ENCODE data around the gene BCR. TPM values are rescaled to one million over a fixed set of nuclear protein-coding genes. Genes with fewer than 3 reads are reported as not detected.

The BCR gene
- total RNA-seq, 2 experiments from 2014 or later, result 30.4 to 32.0 TPM

GRCh38 chr22:23140385-23140784 is 39.9 kb upstream of the BCR start:
- no peak for TF ChIP-seq CTCF (IDR thresholded peaks at IDR 0.05)
- Mint-ChIP-seq H3K9me3 (no peaks in the 10 kb centered on the region), H3K36me3 (ENCODE audit: low read depth) (no peaks in the 10 kb centered on the region), H3K4me1 (ENCODE audit: low read depth) (peaks cover 78% of the 10 kb centered on the region), H3K27ac (no peak overlapping the region), H3K4me3 (no peak overlapping the region), H3K27me3 (no peaks in the 10 kb centered on the region)
- ChIA-PET POLR2A (no interaction called here), CTCF (interaction anchor here (1.3 to 2.1 kb wide), 5 partner anchors 12 to 371 kb away, joined by 3 to 13 read pairs (median 4); no protein-coding TSS in a partner anchor)
- no peak for DNase-seq
- no peak for ATAC-seq
- intact Hi-C loops (cut with micrococcal nuclease), result no loop called here

GRCh38 chr22:23142546-23143105 is 37.7 kb upstream of the BCR start:
- no peaks in the 10 kb centered on the region for H3K9me3 Mint-ChIP-seq
- H3K4me3 Mint-ChIP-seq, result peak overlapping the region; percentile 59
- H3K27ac Mint-ChIP-seq, result peak overlapping the region; percentile 81
- no peaks in the 10 kb centered on the region for H3K36me3 Mint-ChIP-seq (ENCODE audit: low read depth)
- TF ChIP-seq CTCF (IDR thresholded peaks at IDR 0.05), result no peak
- intact Hi-C loops (cut with micrococcal nuclease), result no loop called here
- DNase-seq, result no peak
- ChIA-PET CTCF (interaction anchor here (0.9 to 1.0 kb wide), 2 partner anchors 139 to 148 kb away, joined by 3 to 4 read pairs; no protein-coding TSS in a partner anchor), POLR2A (interaction anchor here (0.6 to 1.2 kb wide), 2 partner anchors 11 to 22 kb away, joined by 3 read pairs; no protein-coding TSS in a partner anchor)
- peaks cover 62% of the 10 kb centered on the region for H3K4me1 Mint-ChIP-seq (ENCODE audit: low read depth)
- H3K27me3 Mint-ChIP-seq, result no peaks in the 10 kb centered on the region
- ATAC-seq, result no peak

GRCh38 chr22:23143119-23143518 is 37.2 kb upstream of the BCR start:
- TF ChIP-seq CTCF (IDR thresholded peaks at IDR 0.05), result no peak
- intact Hi-C loops (cut with micrococcal nuclease), result no loop called here
- no peaks in the 10 kb centered on the region for H3K9me3 Mint-ChIP-seq
- CTCF ChIA-PET, result interaction anchor here (1.0 to 2.8 kb wide), 2 partner anchors 184 to 186 kb away, joined by 4 to 14 read pairs; no protein-coding TSS in a partner anchor
- no peaks in the 10 kb centered on the region for H3K36me3 Mint-ChIP-seq (ENCODE audit: low read depth)
- no peak overlapping the region for H3K27ac Mint-ChIP-seq
- no peaks in the 10 kb centered on the region for H3K27me3 Mint-ChIP-seq
- POLR2A ChIA-PET, result no interaction called here
- ATAC-seq, result no peak
- no peak overlapping the region for H3K4me3 Mint-ChIP-seq
- peaks cover 57% of the 10 kb centered on the region for H3K4me1 Mint-ChIP-seq (ENCODE audit: low read depth)
- DNase-seq, result no peak

GRCh38 chr22:23144432-23144831 is 35.9 kb upstream of the BCR start:
- Mint-ChIP-seq H3K4me1 (ENCODE audit: low read depth) (peaks cover 47% of the 10 kb centered on the region), H3K36me3 (ENCODE audit: low read depth) (no peaks in the 10 kb centered on the region), H3K9me3 (no peaks in the 10 kb centered on the region), H3K27me3 (no peaks in the 10 kb centered on the region), H3K4me3 (no peak overlapping the region), H3K27ac (no peak overlapping the region)
- ChIA-PET CTCF (interaction anchor here (0.7 to 2.8 kb wide), 7 partner anchors 12 to 242 kb away, joined by 3 to 14 read pairs (median 3); no protein-coding TSS in a partner anchor), POLR2A (no interaction called here)
- no peak for TF ChIP-seq CTCF (IDR thresholded peaks at IDR 0.05)
- DNase-seq, result no peak
- ATAC-seq, result no peak
- intact Hi-C loops (cut with micrococcal nuclease), result no loop called here

Data from activated CD8-positive, alpha-beta T cell treated with anti-CD3 and anti-CD28 coated beads for 36 hours (primary cell).